Type B pancreatic cell (in vitro differentiated cells): ENCODE data around the gene NELL1. TPM values are rescaled to one million over a fixed set of nuclear protein-coding genes. Genes with fewer than 3 reads are reported as not detected.

ENCODE experiments used
- DNase-seq: peaks from one replicate; pipeline ENCODE4 v3.0.0; 2021; ENCODE audit warnings: mixed read lengths; ENCODE audit not compliant: unreplicated experiment; ENCODE audit errors: extremely low spot score
- H3K27ac Mint-ChIP-seq: 2 replicates; pipeline ENCODE4 v1.8.0; 2021; ENCODE audit warnings: mild to moderate bottlenecking, mixed read lengths
- H3K27me3 Mint-ChIP-seq: 2 replicates; pipeline ENCODE4 v1.8.0; 2021; ENCODE audit warnings: mixed read lengths
- H3K36me3 Mint-ChIP-seq: 2 replicates; pipeline ENCODE4 v1.8.0; 2021; ENCODE audit warnings: mixed read lengths
- H3K4me1 Mint-ChIP-seq: one replicate; pipeline ENCODE4 v1.8.0; 2021; ENCODE audit warnings: mixed read lengths; ENCODE audit not compliant: unreplicated experiment
- H3K4me3 Mint-ChIP-seq: 2 replicates; pipeline ENCODE4 v1.8.0; 2021; ENCODE audit warnings: mild to moderate bottlenecking, mixed read lengths
- H3K9me3 Mint-ChIP-seq: 2 replicates; pipeline ENCODE4 v1.8.0; 2021; ENCODE audit warnings: mixed read lengths
- total RNA-seq: library from RNA; stranded (reverse); gene quantifications from 2 replicates; pipeline ENCODE4 v1.2.1, GENCODE V29; 2021; ENCODE audit warnings: low replicate concordance
- TF ChIP-seq, protein P1 (sequence below): fragments of 200-600 bp; sonication (generic); conservative IDR thresholded peaks from 2 replicates; pipeline ENCODE4 v1.5.0; 2021; ENCODE audit warnings: antibody characterized with exemption, mild to moderate bottlenecking

Gene NELL1
- total RNA-seq, 1 donor from 2014 or later: 16.9 TPM

DNA sequence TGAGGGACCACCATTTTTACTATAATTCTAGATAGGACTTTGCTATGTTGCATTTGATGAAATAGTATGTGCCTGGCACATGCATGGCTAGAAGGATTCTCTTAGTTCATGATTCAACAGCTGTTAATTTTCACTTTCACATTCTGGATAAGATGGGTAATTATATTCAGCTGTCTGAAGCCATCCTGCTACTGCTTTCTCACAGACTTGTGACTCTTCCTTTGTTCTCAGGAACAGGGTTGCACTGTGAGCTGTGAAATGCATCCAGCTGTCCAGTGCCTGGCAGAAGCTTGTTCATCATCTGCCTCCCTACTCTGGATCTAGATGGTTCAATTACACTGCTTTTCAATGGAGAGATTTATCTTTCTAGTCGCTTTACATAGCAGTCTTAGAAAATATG lies 913.4 kb downstream of the NELL1 start:
- no peak for DNase-seq

DNA sequence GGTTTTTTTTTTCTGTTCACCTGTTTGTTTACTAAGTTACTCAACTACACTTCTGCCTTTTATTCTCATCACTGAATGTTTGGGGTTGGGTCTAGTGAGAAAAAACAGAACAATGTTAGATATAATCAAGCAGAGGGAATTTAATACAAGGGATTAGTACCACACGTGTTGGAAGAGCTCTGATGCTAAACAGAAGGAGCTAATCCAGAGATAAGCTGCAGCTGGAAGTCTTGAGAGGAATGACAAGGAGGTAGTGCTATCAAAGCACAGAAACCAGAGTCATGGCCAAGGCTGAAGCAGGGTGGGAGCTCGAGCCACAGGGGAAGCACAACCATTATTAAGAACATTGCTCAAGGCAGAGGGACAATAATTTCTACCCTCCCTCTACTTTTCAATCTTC lies 919.4 kb downstream of the NELL1 start:
- no peak overlapping the region for H3K4me3 Mint-ChIP-seq
- no peaks in the 10 kb centered on the region for H3K36me3 Mint-ChIP-seq
- DNase-seq: no peak
- H3K4me1 Mint-ChIP-seq: no peaks in the 10 kb centered on the region
- peaks cover 4% of the 10 kb centered on the region for H3K27me3 Mint-ChIP-seq
- H3K27ac Mint-ChIP-seq: no peak overlapping the region
- no peaks in the 10 kb centered on the region for H3K9me3 Mint-ChIP-seq
- TF ChIP-seq, protein P1, sequence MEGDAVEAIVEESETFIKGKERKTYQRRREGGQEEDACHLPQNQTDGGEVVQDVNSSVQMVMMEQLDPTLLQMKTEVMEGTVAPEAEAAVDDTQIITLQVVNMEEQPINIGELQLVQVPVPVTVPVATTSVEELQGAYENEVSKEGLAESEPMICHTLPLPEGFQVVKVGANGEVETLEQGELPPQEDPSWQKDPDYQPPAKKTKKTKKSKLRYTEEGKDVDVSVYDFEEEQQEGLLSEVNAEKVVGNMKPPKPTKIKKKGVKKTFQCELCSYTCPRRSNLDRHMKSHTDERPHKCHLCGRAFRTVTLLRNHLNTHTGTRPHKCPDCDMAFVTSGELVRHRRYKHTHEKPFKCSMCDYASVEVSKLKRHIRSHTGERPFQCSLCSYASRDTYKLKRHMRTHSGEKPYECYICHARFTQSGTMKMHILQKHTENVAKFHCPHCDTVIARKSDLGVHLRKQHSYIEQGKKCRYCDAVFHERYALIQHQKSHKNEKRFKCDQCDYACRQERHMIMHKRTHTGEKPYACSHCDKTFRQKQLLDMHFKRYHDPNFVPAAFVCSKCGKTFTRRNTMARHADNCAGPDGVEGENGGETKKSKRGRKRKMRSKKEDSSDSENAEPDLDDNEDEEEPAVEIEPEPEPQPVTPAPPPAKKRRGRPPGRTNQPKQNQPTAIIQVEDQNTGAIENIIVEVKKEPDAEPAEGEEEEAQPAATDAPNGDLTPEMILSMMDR: no peak

More for the DNA sequence above, 913.4 kb downstream of the NELL1 start:
- Mint-ChIP-seq H3K4me1 (no peaks in the 10 kb centered on the region), H3K36me3 (no peaks in the 10 kb centered on the region), H3K27me3 (peaks cover 4% of the 10 kb centered on the region), H3K27ac (no peak overlapping the region), H3K9me3 (no peaks in the 10 kb centered on the region), H3K4me3 (no peak overlapping the region)
- TF ChIP-seq, protein P1: no peak

DNA sequence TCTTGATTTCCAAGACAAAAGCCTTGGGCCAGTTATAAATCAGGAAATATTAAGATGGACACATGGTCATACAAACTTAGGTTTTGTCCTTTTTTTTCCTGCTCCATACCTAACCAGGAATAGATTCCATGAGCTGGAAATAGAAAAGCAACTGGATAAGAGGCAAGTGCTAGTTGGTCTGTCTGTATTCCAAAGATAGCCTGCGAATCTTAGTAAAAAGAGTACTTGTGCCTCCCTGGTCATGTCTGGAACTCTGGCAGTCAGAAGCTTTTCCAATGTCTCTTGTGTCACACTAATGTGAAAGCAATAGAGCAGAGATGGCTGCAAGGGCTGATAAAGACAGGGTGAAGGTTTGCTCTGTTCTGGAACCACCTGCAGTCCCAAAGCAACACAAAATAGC lies 933.3 kb downstream of the NELL1 start:
- Mint-ChIP-seq H3K27me3 (no peaks in the 10 kb centered on the region), H3K36me3 (no peaks in the 10 kb centered on the region), H3K9me3 (no peaks in the 10 kb centered on the region), H3K27ac (no peak overlapping the region), H3K4me3 (no peak overlapping the region), H3K4me1 (no peaks in the 10 kb centered on the region)
- no peak for DNase-seq
- TF ChIP-seq, protein P1: no peak

DNA sequence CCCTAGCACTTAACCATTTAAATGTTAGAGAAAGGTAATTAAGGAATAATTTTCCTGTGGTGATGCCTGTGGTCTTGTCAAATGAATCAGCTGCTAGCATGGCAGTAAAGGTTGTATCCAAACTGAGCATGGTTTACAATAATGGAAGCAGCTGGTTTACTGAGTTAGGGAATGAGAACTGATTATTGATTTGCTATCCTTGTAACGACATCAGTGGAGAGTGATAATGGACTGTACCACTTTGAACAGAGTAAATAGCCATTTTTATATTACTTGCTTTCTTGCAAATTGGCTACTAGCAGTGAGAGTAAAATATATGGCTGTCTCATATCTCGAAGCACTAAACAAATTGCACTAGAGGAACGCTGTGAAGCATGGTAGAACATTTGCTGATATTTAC lies 934.5 kb downstream of the NELL1 start:
- DNase-seq: no peak
- Mint-ChIP-seq H3K27ac (no peak overlapping the region), H3K4me1 (no peaks in the 10 kb centered on the region), H3K36me3 (no peaks in the 10 kb centered on the region), H3K9me3 (no peaks in the 10 kb centered on the region), H3K27me3 (no peaks in the 10 kb centered on the region), H3K4me3 (no peak overlapping the region)
- TF ChIP-seq, protein P1: no peak

DNA sequence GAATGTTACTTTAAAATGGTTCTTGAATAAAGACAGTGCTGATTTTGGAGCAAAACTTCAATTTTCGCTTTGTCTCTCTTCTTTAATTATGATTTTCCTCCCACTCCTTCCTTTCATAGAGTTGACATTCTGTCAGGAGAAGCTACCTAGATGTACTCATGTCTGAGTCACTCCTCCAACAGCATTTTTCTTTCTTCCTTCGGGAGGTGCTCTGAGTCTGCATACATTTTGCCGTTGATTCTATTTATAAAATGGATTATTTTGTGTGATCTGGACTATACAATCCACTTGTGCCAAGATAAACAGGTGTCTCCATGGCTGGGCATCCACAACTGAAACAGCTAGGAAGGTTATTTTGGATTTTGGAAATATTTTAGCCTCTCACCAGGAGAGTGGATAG lies 935.2 kb downstream of the NELL1 start:
- no peak overlapping the region for H3K4me3 Mint-ChIP-seq
- TF ChIP-seq, protein P1: no peak
- H3K9me3 Mint-ChIP-seq: no peaks in the 10 kb centered on the region
- no peak overlapping the region for H3K27ac Mint-ChIP-seq
- no peak for DNase-seq
- no peaks in the 10 kb centered on the region for H3K36me3 Mint-ChIP-seq
- no peaks in the 10 kb centered on the region for H3K27me3 Mint-ChIP-seq
- no peaks in the 10 kb centered on the region for H3K4me1 Mint-ChIP-seq

DNA sequence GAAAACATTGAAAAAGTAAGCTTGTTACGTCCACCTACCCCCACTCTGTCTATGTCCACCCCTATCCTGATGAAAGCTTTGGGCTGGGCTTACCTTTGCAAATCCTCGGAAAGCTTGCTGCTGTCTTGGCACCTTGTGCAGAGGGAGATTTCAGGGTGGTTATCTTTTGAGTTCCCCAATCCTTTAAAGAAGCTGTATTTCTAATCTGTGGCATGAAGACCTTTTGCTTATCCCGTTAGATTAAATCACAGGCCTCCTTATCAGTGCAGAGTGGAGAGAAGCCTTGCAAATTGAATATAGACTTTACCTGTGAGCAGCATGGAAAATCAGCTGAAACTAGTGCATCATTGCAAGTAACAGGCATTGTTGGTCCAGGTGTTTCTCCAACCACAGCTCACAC lies 942.9 kb downstream of the NELL1 start:
- no peaks in the 10 kb centered on the region for H3K9me3 Mint-ChIP-seq
- DNase-seq: no peak
- no peak overlapping the region for H3K27ac Mint-ChIP-seq
- TF ChIP-seq, protein P1: no peak
- no peaks in the 10 kb centered on the region for H3K36me3 Mint-ChIP-seq
- no peak overlapping the region for H3K4me3 Mint-ChIP-seq
- H3K27me3 Mint-ChIP-seq: no peaks in the 10 kb centered on the region
- H3K4me1 Mint-ChIP-seq: no peaks in the 10 kb centered on the region
